IPS-20b (cell line): ENCODE measurements around the gene CLDN3.

Experiments used
- H3K27ac ChIP-seq: one replicate; pipeline ENCODE4 v1.5.1; 2013; ENCODE audit warnings: low read length
- H3K27me3 ChIP-seq: 2 replicates; pipeline ENCODE4 v1.6.1; 2013; ENCODE audit warnings: mild to moderate bottlenecking, low read length, inconsistent platforms; ENCODE audit not compliant: insufficient read depth
- H3K36me3 ChIP-seq: 2 replicates; pipeline ENCODE4 v1.6.1; 2013; ENCODE audit warnings: low read depth, mild to moderate bottlenecking, inconsistent platforms, low read length, moderate library complexity; ENCODE audit not compliant: insufficient read depth
- H3K4me1 ChIP-seq: 2 replicates; pipeline ENCODE4 v1.6.1; 2013; ENCODE audit warnings: mild to moderate bottlenecking, control low read depth, inconsistent platforms, low read length, moderate library complexity; ENCODE audit not compliant: insufficient read depth
- H3K4me3 ChIP-seq: 2 replicates; pipeline ENCODE4 v1.5.1; 2013; ENCODE audit warnings: mild to moderate bottlenecking, low read length, inconsistent platforms
- H3K9ac ChIP-seq: 2 replicates; pipeline ENCODE4 v1.6.1; 2013; ENCODE audit warnings: low read depth, mild to moderate bottlenecking, inconsistent platforms, low read length, moderate library complexity
- H3K9me3 ChIP-seq: 2 replicates; pipeline ENCODE4 v1.6.1; 2013; ENCODE audit warnings: mild to moderate bottlenecking, low read depth, low read length, inconsistent platforms; ENCODE audit not compliant: insufficient read depth

Gene CLDN3

GRCh38 chr7:73741600-73741999 lies 28.5 kb downstream of the CLDN3 start:
- H3K36me3 ChIP-seq: peaks cover 12% of the 10 kb centered on the region
- peaks cover 13% of the 10 kb centered on the region; the same call in 1 of the 2 replicates for H3K27me3 ChIP-seq
- no peak overlapping the region for H3K4me3 ChIP-seq
- H3K27ac ChIP-seq: no peak overlapping the region
- peaks cover 25% of the 10 kb centered on the region; the same call in 1 of the 2 replicates for H3K4me1 ChIP-seq
- peak overlapping the region; percentile 84; the same call in 1 of the 2 replicates for H3K9ac ChIP-seq
- H3K9me3 ChIP-seq: no peaks in the 10 kb centered on the region

- Histone ChIP-seq H3K27me3 (peaks cover 13% of the 10 kb centered on the region; the same call in 1 of the 2 replicates), H3K4me1 (peaks cover 25% of the 10 kb centered on the region; the same call in 1 of the 2 replicates), H3K9ac (no peak overlapping the region), H3K4me3 (no peak overlapping the region), H3K27ac (no peak overlapping the region), H3K36me3 (peaks cover 19% of the 10 kb centered on the region), H3K9me3 (no peaks in the 10 kb centered on the region)
These were observed 29.3 kb downstream of the CLDN3 start for GRCh38 chr7:73740771-73741170.

GRCh38 chr7:73740212-73740611 lies 29.9 kb downstream of the CLDN3 start:
- peaks cover 21% of the 10 kb centered on the region for H3K36me3 ChIP-seq
- H3K4me3 ChIP-seq: no peak overlapping the region
- no peak overlapping the region for H3K27ac ChIP-seq
- no peak overlapping the region for H3K9ac ChIP-seq
- peaks cover 25% of the 10 kb centered on the region; the same call in 1 of the 2 replicates for H3K4me1 ChIP-seq
- peaks cover 13% of the 10 kb centered on the region; the same call in 1 of the 2 replicates for H3K27me3 ChIP-seq
- no peaks in the 10 kb centered on the region for H3K9me3 ChIP-seq

GRCh38 chr7:73739387-73739767 lies 30.7 kb downstream of the CLDN3 start:
- peaks cover 13% of the 10 kb centered on the region; the same call in 1 of the 2 replicates for H3K27me3 ChIP-seq

GRCh38 chr7:73738612-73739386 lies 31.3 kb downstream of the CLDN3 start, which contains the start of gene ABHD11:
ABHD11 (minus strand) TSS chr7:73738802; CDS start chr7:73738770, 32 bp downstream.
- H3K9ac ChIP-seq: peak within 1 kb of the TSS; percentile 90
- H3K27me3 ChIP-seq: peaks cover 13% of the 10 kb centered on the region; the same call in 1 of the 2 replicates
- H3K27ac ChIP-seq: peak within 1 kb of the TSS; percentile 53
- H3K4me1 ChIP-seq: peaks cover 25% of the 10 kb centered on the region; the same call in 1 of the 2 replicates
- peaks cover 21% of the 10 kb centered on the region for H3K36me3 ChIP-seq
- no peaks in the 10 kb centered on the region for H3K9me3 ChIP-seq
- peak within 1 kb of the TSS; percentile 91 for H3K4me3 ChIP-seq

More at GRCh38 chr7:73739387-73739767, 30.7 kb downstream of the CLDN3 start:
- Histone ChIP-seq H3K9me3 (no peaks in the 10 kb centered on the region), H3K36me3 (peaks cover 21% of the 10 kb centered on the region), H3K27ac (peak overlapping the region; percentile 53), H3K4me1 (peaks cover 25% of the 10 kb centered on the region; the same call in 1 of the 2 replicates), H3K4me3 (peak overlapping the region; percentile 81), H3K9ac (peak overlapping the region; percentile 90)

- peaks cover 21% of the 10 kb centered on the region for H3K36me3 ChIP-seq
- H3K27ac ChIP-seq: peak overlapping the region; percentile 25
- H3K27me3 ChIP-seq: peaks cover 13% of the 10 kb centered on the region; the same call in 1 of the 2 replicates
- H3K4me1 ChIP-seq: peaks cover 20% of the 10 kb centered on the region; the same call in 1 of the 2 replicates
- peak overlapping the region; percentile 91 for H3K4me3 ChIP-seq
- no peaks in the 10 kb centered on the region for H3K9me3 ChIP-seq
- peak overlapping the region; percentile 85; the same call in 1 of the 2 replicates for H3K9ac ChIP-seq
These were observed 31.9 kb downstream of the CLDN3 start for GRCh38 chr7:73738220-73738611.

GRCh38 chr7:73737491-73738219 lies 32.4 kb downstream of the CLDN3 start:
- Histone ChIP-seq H3K4me1 (peaks cover 18% of the 10 kb centered on the region; the same call in 1 of the 2 replicates), H3K36me3 (peaks cover 21% of the 10 kb centered on the region), H3K27ac (no peak overlapping the region), H3K4me3 (peak overlapping the region; percentile 91), H3K27me3 (peaks cover 13% of the 10 kb centered on the region; the same call in 1 of the 2 replicates), H3K9ac (peak overlapping the region; percentile 85; the same call in 1 of the 2 replicates), H3K9me3 (no peaks in the 10 kb centered on the region)

GRCh38 chr7:73736885-73737284 lies 33.2 kb downstream of the CLDN3 start:
- Histone ChIP-seq H3K9me3 (no peaks in the 10 kb centered on the region), H3K36me3 (peaks cover 21% of the 10 kb centered on the region), H3K27me3 (peaks cover 13% of the 10 kb centered on the region; the same call in 1 of the 2 replicates), H3K27ac (no peak overlapping the region), H3K4me1 (peaks cover 12% of the 10 kb centered on the region; the same call in 1 of the 2 replicates), H3K4me3 (no peak overlapping the region), H3K9ac (no peak overlapping the region)

- H3K27me3 ChIP-seq: peaks cover 9% of the 10 kb centered on the region; the same call in 1 of the 2 replicates
- no peaks in the 10 kb centered on the region for H3K9me3 ChIP-seq
- no peak overlapping the region for H3K9ac ChIP-seq
- no peak overlapping the region for H3K27ac ChIP-seq
- no peak overlapping the region for H3K4me3 ChIP-seq
- peaks cover 21% of the 10 kb centered on the region for H3K36me3 ChIP-seq
- H3K4me1 ChIP-seq: peaks cover 2% of the 10 kb centered on the region; the same call in 1 of the 2 replicates
These were observed 34.6 kb downstream of the CLDN3 start for GRCh38 chr7:73735528-73735905.

- Histone ChIP-seq H3K4me1 (0 out of 2 replicates have a peak, but pooled peaks cover 4% of the 10 kb centered on the region), H3K27me3 (peaks cover 2% of the 10 kb centered on the region; the same call in 1 of the 2 replicates), H3K9ac (no peak overlapping the region), H3K27ac (no peak overlapping the region), H3K36me3 (peaks cover 21% of the 10 kb centered on the region), H3K4me3 (no peak overlapping the region), H3K9me3 (no peaks in the 10 kb centered on the region)
These were observed 35.2 kb downstream of the CLDN3 start for GRCh38 chr7:73734619-73735527.
